Tibial nerve (tissue), 3 donors: ENCODE data around the gene RPTOR.

Experiments used
- POLR2A ChIP-seq, 2 donors: fragments of 450-650 bp; IDR thresholded peaks; one replicate each; pipeline ENCODE4 v1.6.1; 2017; ENCODE audit warnings: antibody characterized with exemption in 2 of 2, mild to moderate bottlenecking in 2 of 2, moderate library complexity in 2 of 2
- TF ChIP-seq, protein P1 (sequence below), 5 experiments: fragments of 200-600 bp in 3 of 5; fragments of 450-650 bp in 2 of 5; sonication (generic) in 3 of 5; IDR thresholded peaks; one replicate each; pipeline ENCODE4 v1.5.1; 2016 to 2019; ENCODE audit warnings: antibody characterized with exemption in 5 of 5, mild to moderate bottlenecking in 3 of 5, moderate library complexity in 2 of 5

GRCh38 chr17:80890921-80891396 lies 346.3 kb downstream of the RPTOR start:
- TF ChIP-seq, protein P1, sequence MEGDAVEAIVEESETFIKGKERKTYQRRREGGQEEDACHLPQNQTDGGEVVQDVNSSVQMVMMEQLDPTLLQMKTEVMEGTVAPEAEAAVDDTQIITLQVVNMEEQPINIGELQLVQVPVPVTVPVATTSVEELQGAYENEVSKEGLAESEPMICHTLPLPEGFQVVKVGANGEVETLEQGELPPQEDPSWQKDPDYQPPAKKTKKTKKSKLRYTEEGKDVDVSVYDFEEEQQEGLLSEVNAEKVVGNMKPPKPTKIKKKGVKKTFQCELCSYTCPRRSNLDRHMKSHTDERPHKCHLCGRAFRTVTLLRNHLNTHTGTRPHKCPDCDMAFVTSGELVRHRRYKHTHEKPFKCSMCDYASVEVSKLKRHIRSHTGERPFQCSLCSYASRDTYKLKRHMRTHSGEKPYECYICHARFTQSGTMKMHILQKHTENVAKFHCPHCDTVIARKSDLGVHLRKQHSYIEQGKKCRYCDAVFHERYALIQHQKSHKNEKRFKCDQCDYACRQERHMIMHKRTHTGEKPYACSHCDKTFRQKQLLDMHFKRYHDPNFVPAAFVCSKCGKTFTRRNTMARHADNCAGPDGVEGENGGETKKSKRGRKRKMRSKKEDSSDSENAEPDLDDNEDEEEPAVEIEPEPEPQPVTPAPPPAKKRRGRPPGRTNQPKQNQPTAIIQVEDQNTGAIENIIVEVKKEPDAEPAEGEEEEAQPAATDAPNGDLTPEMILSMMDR (IDR thresholded peaks at IDR 0.05): no peak
- TF ChIP-seq POLR2A (IDR thresholded peaks at IDR 0.05): no peak
